Measurements from ENCODE around the gene GATAD2A.

GATAD2A gene

DNA sequence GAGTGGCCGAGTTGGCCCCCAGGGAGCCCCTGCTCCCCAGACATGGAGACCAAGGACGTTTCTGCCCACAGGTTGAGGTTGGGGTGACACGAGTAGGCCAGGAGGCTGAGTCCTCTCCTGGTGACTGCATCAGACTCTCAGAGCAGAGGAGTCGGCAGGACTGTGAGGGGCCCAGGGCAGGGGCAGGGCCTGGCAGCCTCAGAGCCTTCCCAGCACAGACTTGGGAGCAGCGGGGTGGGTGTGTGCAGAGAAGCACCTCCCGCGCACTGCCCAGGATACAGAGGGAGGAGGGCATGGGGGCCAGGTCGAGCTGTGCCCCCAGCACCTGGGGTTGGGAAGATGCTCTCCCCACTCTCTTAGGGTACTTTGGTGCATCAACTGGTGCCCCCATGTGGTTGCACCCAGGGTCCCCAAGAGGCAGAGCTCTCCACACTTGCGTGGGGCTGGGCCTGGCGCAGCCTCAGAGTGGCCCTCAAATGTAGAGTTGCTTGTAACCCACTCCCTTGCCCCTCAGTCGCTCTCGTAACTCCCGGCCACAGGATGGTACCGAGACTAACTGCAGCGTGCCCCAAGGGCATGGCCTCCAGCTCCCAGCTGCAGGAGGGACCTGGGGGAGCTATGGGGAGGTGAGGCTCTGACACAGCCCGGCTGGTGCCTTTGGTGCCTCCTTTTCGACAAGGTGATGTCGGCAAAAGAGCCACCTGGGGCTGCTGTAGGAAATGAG is 94.0 kb downstream of the GATAD2A start:
- H3K4me3 ChIP-seq (ENCODE audit: low read depth, low read length) = no peak overlapping the region
- TF ChIP-seq, protein P1, sequence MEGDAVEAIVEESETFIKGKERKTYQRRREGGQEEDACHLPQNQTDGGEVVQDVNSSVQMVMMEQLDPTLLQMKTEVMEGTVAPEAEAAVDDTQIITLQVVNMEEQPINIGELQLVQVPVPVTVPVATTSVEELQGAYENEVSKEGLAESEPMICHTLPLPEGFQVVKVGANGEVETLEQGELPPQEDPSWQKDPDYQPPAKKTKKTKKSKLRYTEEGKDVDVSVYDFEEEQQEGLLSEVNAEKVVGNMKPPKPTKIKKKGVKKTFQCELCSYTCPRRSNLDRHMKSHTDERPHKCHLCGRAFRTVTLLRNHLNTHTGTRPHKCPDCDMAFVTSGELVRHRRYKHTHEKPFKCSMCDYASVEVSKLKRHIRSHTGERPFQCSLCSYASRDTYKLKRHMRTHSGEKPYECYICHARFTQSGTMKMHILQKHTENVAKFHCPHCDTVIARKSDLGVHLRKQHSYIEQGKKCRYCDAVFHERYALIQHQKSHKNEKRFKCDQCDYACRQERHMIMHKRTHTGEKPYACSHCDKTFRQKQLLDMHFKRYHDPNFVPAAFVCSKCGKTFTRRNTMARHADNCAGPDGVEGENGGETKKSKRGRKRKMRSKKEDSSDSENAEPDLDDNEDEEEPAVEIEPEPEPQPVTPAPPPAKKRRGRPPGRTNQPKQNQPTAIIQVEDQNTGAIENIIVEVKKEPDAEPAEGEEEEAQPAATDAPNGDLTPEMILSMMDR (IDR thresholded peaks at IDR 0.05; ENCODE audit: low read depth, low read length) = no peak

- TF ChIP-seq, protein P1 (IDR thresholded peaks at IDR 0.05; ENCODE audit: low read depth, low read length) = no peak
- no peak overlapping the region for H3K4me3 ChIP-seq (ENCODE audit: low read depth, low read length)
These were observed 95.6 kb downstream of the GATAD2A start for GRCh38 chr19:19500975-19501644.

GRCh38 chr19:19501798-19502197 is 96.3 kb downstream of the GATAD2A start:
- TF ChIP-seq, protein P1 (IDR thresholded peaks at IDR 0.05; ENCODE audit: low read depth, low read length) = no peak
- no peak overlapping the region for H3K4me3 ChIP-seq (ENCODE audit: low read depth, low read length)

GRCh38 chr19:19502281-19502680 is 96.8 kb downstream of the GATAD2A start:
- TF ChIP-seq, protein P1 (IDR thresholded peaks at IDR 0.05; ENCODE audit: low read depth, low read length) = no peak
- no peak overlapping the region for H3K4me3 ChIP-seq (ENCODE audit: low read depth, low read length)

DNA sequence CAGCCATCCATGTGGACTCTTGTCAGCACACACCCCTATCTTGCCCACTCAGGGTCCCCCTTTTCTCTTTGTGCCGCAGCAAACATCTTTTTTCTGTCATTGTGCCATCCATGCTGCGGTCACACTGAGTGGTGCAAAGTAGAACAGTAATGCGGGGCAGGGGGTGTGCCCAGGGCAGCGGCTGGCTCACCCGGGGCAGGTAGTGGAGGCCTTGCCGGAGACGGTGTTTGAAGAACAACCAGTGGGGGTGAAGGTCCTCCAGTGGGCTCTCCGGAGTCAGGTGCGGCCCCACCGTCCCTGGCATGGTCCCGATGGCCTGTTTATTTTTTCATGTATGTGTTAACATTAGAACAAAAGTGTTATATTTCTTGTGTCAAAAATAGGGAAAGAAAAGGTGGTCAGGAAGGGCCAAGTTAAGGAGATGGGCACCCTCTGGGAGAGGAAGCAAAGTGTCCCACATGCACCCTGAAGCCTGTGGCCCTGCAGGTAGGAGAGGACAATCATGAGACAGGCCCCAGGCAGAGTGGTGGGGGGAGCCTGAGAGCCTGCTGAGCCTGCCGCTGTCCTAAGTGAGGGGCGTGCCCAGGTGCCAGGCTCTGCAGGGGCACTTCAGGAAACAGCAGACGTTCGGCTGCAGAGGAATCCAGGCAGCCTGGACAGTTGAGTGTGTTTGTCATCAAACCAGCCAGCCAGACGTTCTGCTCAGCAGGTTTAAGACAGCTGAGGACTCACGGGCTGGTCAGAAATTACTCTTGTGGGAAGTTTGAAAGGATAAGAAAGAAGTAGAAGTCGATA is 97.5 kb downstream of the GATAD2A start:
- no peak overlapping the region for H3K4me3 ChIP-seq (ENCODE audit: low read depth, low read length)
- TF ChIP-seq, protein P1 (IDR thresholded peaks at IDR 0.05; ENCODE audit: low read depth, low read length) = no peak

DNA sequence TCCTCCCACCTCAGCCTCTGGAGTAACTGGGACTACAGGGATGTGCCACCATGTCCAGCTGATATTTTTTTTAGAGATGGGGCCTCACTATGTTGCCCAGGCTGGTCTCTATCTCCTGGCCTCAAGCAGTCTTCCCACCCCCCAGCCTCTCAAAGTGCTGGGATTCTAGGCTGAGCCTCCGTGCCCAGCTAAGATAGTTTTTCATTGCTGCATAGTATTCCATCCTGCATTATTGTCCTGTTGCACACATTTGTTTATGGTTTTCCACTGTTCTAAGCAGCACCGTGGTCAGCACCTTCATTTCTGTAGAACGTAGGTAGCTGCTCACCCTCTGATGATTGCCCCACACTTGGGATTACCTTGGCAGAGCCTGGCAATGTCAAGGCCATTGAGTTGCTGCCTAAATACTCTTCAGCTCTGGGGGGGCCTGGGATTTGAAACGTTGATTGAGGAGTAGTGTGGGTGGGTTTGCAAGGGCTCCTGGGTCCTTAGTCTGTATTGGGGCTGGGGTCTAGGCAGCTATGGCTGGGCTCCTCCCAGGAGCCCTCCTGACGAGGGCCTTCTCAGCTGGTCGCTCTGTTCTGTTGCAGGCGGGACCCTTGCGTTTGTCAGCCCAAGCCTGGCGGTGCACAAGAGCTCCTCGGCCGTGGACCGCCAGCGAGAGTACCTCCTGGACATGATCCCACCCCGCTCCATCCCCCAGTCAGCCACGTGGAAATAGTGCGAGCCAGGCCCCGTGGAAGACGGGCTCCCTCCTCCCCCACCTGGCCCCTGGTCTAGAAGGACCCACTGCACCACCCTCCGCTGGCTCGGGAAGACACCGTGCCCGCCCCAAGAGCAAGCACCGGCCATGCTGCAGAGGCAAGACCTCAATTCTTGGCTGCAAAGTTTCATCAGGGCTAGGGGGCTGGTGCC is 99.5 kb downstream of the GATAD2A start:
- H3K4me3 ChIP-seq (ENCODE audit: low read depth, low read length) = no peak overlapping the region
- TF ChIP-seq, protein P1 (IDR thresholded peaks at IDR 0.05; ENCODE audit: low read depth, low read length) = no peak
